Calu3 (cell line): ENCODE measurements around the gene ITIH3. TPM values are rescaled to one million over a fixed set of nuclear protein-coding genes. Genes with fewer than 3 reads are reported as not detected.

ENCODE experiments used
- BruUV-seq: library from RNA; stranded (reverse); fragments of 400-500 nt; replicated peaks from 2 replicates; lab custom pipeline; 2021; lab: Mats Ljungman, UMichigan
- CTCF ChIA-PET: fragments of 300-600 bp; sonication (Branson Sonifier 250); formaldehyde crosslinking; loops from one replicate; lab custom pipeline; 2022; ENCODE audit warnings: antibody characterized with exemption; lab: Charles Lee
- DNase-seq: peaks from one replicate; pipeline ENCODE4 v3.0.0; 2022
- H3K27ac Mint-ChIP-seq: one replicate; pipeline ENCODE4 v1.8.0; 2022; ENCODE audit warnings: mixed read lengths; ENCODE audit not compliant: unreplicated experiment
- H3K27me3 Mint-ChIP-seq: one replicate; pipeline ENCODE4 v1.8.0; 2022; ENCODE audit warnings: mixed read lengths; ENCODE audit not compliant: unreplicated experiment
- H3K36me3 Mint-ChIP-seq: one replicate; pipeline ENCODE4 v1.8.0; 2022; ENCODE audit warnings: mild to moderate bottlenecking, moderate library complexity, mixed read lengths; ENCODE audit not compliant: insufficient read depth, unreplicated experiment
- H3K4me1 Mint-ChIP-seq: one replicate; pipeline ENCODE4 v1.8.0; 2022; ENCODE audit warnings: mild to moderate bottlenecking, low read depth, mixed read lengths; ENCODE audit not compliant: unreplicated experiment
- H3K4me3 Mint-ChIP-seq: one replicate; pipeline ENCODE4 v1.8.0; 2022; ENCODE audit warnings: mild to moderate bottlenecking, low read depth, moderate library complexity, mixed read lengths; ENCODE audit not compliant: unreplicated experiment
- H3K9me3 Mint-ChIP-seq: one replicate; pipeline ENCODE4 v1.8.0; 2022; ENCODE audit warnings: low read depth, mixed read lengths; ENCODE audit not compliant: unreplicated experiment
- intact Hi-C: fragments of 100-400 bp; cut with micrococcal nuclease; formaldehyde crosslinking; loops from one replicate; pipeline ENCODE4 v1.10.0; 2022; ENCODE audit not compliant: unreplicated experiment
- total RNA-seq: library from RNA; stranded (reverse); gene quantifications from 2 replicates; pipeline ENCODE4 v1.2.3, GENCODE V29; 2022
- TF ChIP-seq, protein P1 (sequence below): fragments of 200-600 bp; IDR thresholded peaks from one replicate; pipeline ENCODE4 v1.8.0; 2022; ENCODE audit warnings: antibody characterized with exemption; ENCODE audit not compliant: unreplicated experiment

ITIH3 gene
- total RNA-seq, 1 experiment from 2014 or later = not detected

DNA sequence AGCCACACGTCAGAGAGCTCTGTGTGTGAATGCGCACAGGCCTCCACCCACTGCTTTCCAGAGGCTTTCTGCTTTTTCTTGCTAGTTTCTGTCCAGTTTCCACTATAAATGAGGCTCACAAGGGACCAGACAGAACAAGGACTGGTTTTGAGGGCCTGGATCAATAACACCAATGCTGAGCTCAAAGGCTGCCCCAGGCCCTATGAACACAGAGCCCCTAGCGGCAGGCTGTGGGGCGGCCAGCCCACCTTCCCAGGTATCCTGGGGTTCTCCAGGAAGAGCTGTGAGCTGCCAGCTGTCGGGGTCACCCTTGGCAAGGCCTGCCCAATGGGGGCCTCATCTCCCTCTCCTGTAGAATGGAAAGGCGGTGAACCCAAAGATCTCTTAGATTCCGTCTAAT lies 2.2 kb upstream of the ITIH3 start:
- no TSS peak for BruUV-seq

DNA sequence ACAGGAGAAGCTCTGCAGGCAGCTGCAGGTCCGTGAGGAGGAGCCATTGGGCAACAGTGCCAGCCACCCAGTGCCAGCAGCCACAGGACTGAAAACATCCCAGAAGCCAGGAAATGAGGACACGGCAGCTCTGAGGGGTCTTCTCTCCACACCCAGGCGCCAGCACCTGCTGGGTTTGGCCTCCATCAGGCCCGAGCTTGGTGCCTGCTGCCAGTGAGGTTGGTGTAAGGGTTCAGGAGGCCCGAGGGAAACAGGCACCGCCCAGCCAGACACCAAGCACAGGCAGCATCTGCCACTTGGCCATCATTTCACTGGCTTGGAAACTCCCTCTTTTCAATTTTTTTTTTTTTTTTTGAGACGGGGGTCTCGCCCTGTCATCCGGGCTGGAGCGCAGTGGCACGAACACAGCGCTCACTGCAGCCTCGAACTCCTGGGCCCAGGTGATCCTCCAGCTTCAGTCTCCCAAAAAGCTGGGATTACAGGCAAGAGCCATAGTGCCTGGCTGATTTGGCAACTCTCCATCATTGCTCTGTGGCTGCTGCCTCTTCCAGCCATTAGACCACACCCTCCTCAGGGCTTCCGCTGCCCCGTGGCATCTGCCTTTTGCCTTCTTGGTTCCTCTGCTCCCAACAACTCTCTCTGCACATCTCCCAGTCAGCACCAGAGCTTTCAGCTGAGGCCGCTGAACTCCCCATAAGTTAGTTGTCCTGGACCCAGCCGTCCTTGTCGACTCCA lies 1.5 kb upstream of the ITIH3 start:
- TF ChIP-seq, protein P1, sequence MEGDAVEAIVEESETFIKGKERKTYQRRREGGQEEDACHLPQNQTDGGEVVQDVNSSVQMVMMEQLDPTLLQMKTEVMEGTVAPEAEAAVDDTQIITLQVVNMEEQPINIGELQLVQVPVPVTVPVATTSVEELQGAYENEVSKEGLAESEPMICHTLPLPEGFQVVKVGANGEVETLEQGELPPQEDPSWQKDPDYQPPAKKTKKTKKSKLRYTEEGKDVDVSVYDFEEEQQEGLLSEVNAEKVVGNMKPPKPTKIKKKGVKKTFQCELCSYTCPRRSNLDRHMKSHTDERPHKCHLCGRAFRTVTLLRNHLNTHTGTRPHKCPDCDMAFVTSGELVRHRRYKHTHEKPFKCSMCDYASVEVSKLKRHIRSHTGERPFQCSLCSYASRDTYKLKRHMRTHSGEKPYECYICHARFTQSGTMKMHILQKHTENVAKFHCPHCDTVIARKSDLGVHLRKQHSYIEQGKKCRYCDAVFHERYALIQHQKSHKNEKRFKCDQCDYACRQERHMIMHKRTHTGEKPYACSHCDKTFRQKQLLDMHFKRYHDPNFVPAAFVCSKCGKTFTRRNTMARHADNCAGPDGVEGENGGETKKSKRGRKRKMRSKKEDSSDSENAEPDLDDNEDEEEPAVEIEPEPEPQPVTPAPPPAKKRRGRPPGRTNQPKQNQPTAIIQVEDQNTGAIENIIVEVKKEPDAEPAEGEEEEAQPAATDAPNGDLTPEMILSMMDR = no peak
- Mint-ChIP-seq H3K4me1 (no peaks in the 10 kb centered on the region), H3K36me3 (no peaks in the 10 kb centered on the region), H3K27ac (no peak overlapping the region), H3K9me3 (no peaks in the 10 kb centered on the region), H3K4me3 (no peak overlapping the region), H3K27me3 (peaks cover 55% of the 10 kb centered on the region)
- CTCF ChIA-PET = interaction anchor here (0.7 to 1.2 kb wide), 3 partner anchors 15 to 44 kb away, joined by 3 to 4 read pairs (median 4); partner anchors contain the start of genes ITIH1 and NEK4
- intact Hi-C loops = no loop called here
- no TSS peak for BruUV-seq
- DNase-seq = no peak

More for the DNA sequence above, 2.2 kb upstream of the ITIH3 start:
- H3K9me3 Mint-ChIP-seq = no peaks in the 10 kb centered on the region
- CTCF ChIA-PET = interaction anchor here (1.0 to 1.2 kb wide), 2 partner anchors 15 to 21 kb away, joined by 3 to 4 read pairs; partner anchors contain the start of genes ITIH1 and NEK4
- H3K27ac Mint-ChIP-seq = no peak overlapping the region
- TF ChIP-seq, protein P1 = no peak
- peaks cover 63% of the 10 kb centered on the region for H3K27me3 Mint-ChIP-seq
- H3K36me3 Mint-ChIP-seq = no peaks in the 10 kb centered on the region
- DNase-seq = no peak
- H3K4me1 Mint-ChIP-seq = no peaks in the 10 kb centered on the region
- no peak overlapping the region for H3K4me3 Mint-ChIP-seq
- intact Hi-C loops = no loop called here

DNA sequence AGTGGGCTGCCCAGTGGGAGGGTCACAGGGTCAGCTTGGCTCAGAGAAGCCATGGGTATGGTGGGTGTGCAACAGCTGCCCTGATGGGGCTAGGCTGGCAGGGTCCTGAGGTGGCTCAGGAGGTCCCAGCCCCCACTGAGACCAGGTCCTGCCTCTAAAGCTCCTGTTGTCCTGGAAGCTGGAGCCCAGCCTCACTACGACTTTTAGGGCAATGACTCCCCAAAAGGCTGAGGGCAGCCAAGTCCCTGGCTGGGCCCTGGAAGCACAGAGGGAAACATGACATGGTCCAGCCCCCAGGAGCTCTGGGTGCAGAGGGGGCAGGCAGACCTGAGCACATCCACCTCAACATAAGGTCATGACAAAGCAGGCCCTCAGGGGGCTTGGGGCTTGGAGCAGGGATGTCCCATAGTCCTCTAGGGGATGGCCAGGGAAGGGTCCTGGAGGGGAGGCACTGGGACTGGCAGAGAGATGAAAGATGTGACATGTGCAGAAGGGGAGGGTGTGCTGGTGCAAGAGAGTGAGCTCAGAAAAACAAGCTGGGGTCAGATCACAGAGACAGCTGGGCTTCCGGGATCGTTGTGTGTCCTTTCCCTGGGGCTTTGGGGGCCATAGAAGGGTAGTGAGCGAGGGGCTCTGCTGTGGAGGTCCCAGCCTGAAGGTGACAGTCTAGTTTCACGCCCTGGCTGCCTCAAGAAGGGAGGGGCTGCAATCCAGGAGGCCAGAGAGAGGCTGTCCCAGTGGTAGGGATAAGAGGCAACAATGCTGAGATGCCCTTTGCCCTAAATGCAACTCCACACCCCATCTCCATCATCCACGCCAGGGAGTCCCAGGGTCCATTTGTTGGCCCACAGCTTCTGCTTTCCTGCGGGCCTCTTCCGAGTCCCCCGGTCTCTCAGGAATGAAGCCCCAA lies 639 bp upstream of the ITIH3 start:
- TF ChIP-seq, protein P1 = no peak
- H3K9me3 Mint-ChIP-seq = no peaks in the 10 kb centered on the region
- intact Hi-C loops = no loop called here
- no peak for DNase-seq
- H3K4me1 Mint-ChIP-seq = no peaks in the 10 kb centered on the region
- CTCF ChIA-PET = interaction anchor here (0.7 kb wide), 1 partner anchor 43 kb away, joined by 4 read pairs; no protein-coding TSS in a partner anchor
- H3K36me3 Mint-ChIP-seq = no peaks in the 10 kb centered on the region
- no peak overlapping the region for H3K4me3 Mint-ChIP-seq
- no TSS peak for BruUV-seq
- no peak overlapping the region for H3K27ac Mint-ChIP-seq
- H3K27me3 Mint-ChIP-seq = peaks cover 47% of the 10 kb centered on the region

DNA sequence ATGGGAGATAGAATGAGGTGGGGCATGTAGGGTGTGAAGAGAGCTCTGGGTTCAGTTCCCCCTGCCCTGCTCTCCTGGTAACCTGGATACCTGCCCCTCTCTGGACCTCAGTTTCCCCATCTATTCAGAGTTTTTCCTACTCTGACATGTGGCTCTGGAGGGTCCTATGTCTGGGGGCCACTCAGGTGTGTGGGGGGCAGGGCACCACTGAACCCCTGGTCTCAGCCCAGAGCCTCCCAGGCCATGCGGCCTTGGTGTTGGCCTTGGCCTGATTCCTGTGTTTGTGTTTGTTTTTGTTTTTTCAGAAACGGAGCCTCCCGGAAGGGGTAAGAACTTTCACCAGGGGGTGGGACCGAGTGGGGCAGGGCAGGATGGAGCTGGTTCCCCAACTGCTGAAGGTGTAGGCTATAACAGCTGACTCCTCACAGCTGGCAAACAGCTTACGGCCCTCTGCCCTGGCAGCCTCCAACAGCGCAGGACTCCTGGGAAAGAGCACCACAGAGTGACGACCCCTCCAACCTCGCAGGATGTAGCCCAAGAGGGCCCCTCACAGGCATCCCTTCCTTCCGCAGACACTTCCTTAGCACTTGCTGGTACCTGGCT lies 803 bp downstream of the ITIH3 start:
- H3K27me3 Mint-ChIP-seq = peaks cover 33% of the 10 kb centered on the region
- TF ChIP-seq, protein P1 = no peak
- H3K4me1 Mint-ChIP-seq = no peaks in the 10 kb centered on the region
- H3K4me3 Mint-ChIP-seq = no peak overlapping the region
- BruUV-seq = no TSS peak
- intact Hi-C loops = no loop called here
- CTCF ChIA-PET = no interaction called here
- no peaks in the 10 kb centered on the region for H3K9me3 Mint-ChIP-seq
- DNase-seq = no peak
- no peak overlapping the region for H3K27ac Mint-ChIP-seq
- no peaks in the 10 kb centered on the region for H3K36me3 Mint-ChIP-seq
